Measurements from ENCODE around the gene MGAT4D.
"Not testable (repeated sequence)": the region's sequence is repeated elsewhere in the genome, so short reads cannot be mapped to it uniquely, and the experiment has no call there.

The MGAT4D gene

DNA sequence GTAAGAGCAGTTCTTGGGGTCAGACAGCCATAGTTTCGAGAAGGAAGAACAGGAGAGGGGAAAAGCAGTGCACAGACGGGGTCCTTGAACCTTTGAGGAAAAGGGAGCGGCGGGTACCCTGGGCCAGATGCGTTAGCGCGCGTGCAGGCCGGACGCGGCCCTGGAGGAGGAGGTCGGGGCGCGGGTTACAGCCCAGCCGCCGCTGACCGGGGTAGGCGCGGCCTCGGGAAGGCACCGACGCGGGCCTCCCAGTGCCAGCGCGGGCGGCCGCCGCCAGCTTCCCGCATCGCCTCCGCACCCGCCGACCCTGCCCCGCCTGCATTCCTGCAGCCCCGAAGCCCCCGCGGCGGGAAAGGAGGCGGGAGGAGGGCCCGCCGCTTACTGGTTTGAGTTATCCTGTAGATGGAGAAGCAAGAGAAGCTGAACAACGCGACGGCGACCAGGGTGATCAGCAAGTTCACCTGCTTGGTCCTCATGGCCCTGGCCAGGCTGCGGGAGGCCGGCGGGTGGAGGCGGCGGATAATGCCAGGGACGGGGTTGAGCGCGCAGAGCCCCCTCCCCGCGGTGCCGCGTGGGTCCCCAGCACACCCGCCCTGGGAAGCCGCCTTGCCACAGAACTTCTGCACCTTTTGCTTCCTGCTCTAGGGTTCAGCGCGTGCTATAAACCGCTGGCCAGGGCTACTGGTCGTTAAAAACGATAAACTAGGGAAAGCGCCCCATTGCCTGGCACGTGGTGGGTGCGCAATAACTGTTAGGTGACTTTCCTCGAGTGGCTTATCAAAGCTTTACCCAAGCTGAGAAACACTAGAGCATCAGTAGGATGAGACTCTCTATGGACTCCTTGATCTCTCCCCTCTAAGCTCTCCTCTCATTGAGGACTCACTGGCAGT is at the start of gene MGAT4D:
MGAT4D (minus strand) TSS at position 547 of the 890 bp plus-strand sequence; CDS start at position 476, 71 bp downstream.
- DNase-seq (ENCODE audit: low spot score) = peak; percentile 43

DNA sequence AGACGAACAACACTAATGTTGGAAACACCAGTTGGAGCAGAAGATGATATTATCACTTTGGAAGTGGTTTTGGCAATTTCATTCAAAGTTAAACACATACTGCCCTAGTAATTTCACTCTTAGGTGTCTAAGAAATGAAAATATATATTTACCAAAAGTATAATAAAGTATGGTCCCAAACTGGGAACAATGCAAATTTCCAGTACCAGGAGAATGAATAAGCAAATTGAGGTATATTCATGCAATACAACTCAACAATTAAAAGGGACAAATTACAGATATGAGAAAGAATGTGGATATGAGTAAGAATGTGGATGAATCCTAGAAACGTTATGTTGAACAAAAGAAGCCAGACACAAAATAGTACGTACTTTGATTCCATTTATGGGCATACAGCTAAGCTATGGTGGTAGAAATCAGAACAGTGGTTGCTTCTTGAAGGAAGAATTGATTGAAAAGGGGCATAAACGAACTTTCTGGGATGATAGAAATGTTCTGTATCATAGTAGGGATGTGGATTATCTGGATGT is 35.9 kb upstream of the MGAT4D start:
- DNase-seq (ENCODE audit: low spot score) = no peak

DNA sequence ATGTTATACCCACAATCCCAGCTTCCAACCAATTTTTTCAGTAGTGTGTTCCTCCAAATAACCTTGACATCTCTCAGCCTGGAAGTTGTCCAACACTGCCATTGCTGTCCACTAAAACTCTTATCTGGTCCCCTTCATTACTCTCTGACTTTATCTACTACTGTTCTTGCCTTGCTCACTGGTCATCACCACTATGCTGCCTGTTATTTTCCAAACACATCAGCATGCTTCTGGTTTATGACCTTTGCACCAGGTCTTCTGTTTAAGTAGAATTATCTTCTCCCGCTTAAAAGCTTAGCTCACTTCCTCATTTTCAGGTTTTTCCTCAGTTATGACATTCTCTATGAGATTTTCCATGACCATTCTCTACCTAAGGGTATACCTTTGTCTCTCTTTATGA is 31.3 kb upstream of the MGAT4D start:
- peak; percentile 55 for DNase-seq (ENCODE audit: low spot score)

DNA sequence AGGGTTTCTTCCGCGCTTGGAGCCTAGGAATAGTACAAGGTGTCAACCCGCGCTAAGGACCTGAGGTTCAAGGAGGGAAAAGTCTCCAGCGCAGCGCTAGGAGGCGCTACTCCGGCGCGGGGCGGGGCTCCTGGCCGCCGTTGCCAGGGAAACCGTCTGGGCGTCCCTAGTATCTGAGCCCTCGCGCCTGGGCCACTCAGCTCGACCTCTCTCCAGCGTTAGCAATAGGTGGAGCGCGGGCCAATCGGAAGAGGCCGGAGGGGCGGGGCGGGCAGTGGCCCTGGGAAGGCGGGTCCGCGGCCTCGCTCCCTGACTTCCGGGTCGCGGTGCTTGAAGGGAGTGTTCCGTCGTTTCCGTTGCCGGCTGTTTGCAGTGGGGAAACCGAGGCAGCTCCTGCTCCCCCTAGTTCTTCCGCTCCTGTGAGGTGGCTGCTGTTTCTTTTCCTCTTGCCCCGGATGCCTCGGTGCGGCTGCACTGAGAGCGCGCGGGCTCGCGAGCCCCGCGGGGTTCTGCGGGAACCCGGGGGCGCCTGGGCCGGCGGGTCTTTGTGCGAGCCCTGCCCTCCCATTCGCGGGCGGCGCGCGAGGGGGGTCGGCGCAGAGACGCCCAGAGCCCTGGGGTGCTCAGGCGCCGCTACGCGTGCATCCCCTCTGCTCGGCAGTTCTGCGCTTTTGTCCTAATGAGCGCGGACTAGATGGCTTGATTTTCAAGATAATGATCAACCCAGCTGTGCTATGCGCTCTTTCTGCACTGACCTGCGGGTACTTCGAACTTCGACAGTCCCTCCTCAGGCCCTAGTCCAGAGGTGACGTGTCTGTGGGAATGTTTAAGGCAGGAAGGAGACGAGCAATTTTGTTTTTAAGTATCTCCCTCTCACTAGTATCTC is 26.0 kb upstream of the MGAT4D start, which contains the start of gene ELMOD2:
ELMOD2 (plus strand) TSS at position 312 of the 886 bp plus-strand sequence. CDS start 1,261 bp downstream, outside the sequence.
- DNase-seq (ENCODE audit: low spot score) = peak; percentile 93

DNA sequence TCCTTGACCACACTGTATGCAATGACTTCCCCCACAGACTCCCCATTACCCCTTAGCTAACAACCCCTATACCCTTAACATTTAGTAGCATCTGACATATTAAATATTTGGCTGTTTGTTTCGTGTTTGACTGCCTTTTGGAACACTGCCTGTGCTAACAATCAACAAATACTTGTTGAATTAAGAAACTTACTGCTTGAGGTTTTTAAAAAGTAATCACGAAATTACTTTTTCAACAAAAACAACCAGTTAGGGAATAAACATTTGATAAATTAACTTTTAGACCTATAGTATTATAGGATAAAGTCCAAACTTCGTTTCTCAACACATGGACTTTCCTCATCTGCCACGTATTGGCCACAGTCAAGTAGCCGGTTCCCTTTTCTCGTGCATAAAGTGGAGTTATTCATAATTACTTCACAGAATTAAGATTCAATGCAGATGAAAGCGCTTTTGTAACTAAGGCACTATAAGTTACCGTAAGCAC is 25.3 kb upstream of the MGAT4D start:
- no peak for DNase-seq (ENCODE audit: low spot score)

DNA sequence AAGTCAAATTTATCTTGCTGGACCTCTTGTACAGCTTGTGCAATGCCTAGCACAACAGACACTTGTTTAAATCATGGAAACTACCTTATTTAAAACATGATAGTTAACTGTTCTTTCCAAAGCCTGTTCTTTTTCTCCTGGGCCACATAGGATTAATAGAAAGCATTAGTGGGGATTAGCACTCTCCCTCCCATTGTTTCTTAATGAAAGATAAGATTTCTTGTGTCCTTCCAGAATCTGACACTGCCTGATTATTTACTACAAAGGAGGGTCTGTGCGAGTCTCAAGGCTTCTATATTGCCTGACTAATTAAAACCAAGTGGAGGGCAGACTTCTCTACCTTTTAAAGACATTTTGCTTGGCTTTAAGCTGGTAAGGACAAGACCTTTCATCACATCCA is 17.3 kb upstream of the MGAT4D start:
- no peak for DNase-seq (ENCODE audit: low spot score)

DNA sequence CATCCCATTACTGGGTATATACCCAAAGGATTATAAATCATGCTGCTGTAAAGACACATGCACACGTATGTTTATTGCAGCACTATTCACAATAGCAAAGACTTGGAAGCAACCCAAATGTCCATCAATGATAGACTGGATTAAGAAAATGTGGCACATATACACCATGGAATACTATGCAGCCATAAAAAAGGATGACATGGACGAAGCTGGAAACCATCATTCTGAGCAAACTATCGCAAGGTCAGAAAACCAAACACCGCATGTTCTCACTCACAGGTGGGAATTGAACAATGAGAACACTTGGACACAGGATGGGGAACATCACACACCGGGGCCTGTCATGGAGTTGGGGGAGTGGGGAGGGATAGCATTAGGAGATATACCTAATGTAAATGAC is 15.7 kb upstream of the MGAT4D start:
- DNase-seq (ENCODE audit: low spot score) = not testable (repeated sequence)

DNA sequence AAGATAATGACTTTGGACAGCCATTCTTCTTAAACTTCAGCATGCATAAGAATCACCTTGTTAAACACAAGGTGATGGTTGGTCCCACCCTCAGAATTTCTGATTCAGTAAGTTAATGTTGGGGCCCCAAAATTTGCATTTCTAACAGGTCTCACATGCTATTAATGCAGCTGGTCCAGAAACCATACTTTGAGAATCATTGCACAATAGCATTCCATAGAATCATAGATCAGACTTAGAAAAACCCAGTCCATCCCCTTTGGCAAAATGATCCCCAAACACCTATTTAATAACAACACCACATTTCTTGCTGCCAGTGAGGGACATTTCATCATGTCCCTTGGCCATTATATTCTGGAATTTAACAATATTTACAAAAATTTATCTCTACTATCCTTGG is 6.2 kb upstream of the MGAT4D start:
- no peak for DNase-seq (ENCODE audit: low spot score)

DNA sequence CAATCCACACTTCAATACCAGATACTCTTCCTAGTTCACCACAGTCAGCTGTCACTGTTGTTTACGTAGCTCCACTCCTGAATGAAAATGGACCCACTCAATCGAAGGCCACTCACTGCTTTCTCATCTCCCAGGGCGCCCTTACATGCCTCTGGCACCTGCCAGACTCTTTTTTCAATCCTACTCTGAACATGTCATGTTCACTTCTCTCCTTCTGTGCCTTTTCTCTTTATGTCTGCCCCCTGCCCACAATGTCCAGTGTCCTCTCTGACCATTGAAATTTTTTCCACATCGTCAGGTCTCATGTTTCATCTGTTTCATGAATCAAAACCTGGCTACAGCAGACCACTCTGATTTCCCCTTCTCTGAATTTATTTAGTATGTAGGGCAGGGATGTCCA is 1.3 kb upstream of the MGAT4D start:
- no peak for DNase-seq (ENCODE audit: low spot score)

DNA sequence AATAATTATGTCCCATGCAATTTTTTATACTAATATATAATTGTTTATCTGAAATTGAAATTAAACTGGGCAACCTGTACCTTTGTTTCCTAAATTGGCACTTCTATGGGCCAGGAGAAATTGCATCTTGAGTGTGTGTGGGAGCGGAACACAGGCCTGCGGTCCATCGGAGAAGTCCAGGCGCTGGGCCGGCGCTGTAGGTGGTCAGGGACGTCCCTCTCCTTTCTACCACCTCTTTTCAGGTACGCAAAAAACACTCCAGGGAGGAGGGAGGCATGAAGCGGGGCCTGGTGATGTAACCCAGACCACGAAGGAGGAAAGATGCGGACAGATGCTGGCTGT is 717 bp downstream of the MGAT4D start:
- peak; percentile 31 for DNase-seq (ENCODE audit: low spot score)

DNA sequence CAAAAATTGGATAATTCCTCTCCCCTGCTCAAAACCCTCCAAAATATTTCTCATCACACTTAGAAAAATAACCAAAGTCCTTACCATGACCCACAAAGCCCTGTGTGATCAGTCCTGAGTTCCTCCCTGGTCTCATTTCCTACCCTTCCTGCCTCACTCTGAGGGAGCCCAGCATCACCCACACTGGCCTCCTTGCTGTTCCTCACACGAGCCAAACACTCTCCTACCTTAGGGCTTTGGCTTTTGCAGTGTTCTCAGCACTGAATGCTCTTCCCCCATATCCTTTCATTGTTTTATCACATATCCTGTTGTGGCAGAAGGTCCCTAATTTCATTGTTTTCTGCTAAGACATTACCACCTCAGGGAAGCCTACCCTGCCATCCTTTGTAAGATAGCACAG is 12.2 kb downstream of the MGAT4D start:
- DNase-seq (ENCODE audit: low spot score) = no peak

DNA sequence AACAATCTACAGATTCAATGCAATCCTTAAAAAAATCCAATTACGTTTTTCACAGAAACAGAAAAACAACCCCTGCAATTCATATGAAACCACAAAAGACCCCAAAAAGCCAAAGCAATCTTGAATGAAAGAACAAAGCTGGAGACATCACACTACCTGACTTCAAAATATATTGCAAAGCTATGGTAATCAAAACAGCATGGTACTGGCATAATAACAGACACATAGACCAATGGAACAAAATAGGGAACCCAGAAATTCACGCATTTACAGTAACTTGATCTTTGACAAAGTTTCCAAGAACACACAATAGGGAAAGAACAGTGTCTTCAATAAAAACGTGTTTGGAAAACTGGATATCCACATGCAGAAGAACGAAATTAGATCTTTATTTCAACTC is 14.6 kb downstream of the MGAT4D start:
- DNase-seq (ENCODE audit: low spot score) = no peak

DNA sequence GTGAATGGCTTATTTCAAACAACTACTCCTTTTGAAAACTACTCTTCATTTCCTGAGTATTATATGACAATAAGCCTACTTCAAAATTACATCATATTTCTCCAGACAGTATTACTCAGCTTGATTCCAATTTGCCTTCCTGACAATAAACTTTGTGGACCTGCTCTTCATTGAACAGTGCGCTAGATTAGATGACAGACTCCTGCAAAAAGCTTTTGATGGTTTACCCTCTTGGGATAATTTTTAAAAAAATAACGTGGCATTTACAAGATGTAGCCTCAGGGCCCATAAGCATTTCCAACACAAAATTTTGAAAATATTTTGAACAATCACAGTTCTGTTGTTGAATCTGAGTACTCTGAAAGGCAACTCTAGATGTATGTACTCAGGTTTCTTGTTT is 25.9 kb downstream of the MGAT4D start:
- DNase-seq (ENCODE audit: low spot score) = no peak

DNA sequence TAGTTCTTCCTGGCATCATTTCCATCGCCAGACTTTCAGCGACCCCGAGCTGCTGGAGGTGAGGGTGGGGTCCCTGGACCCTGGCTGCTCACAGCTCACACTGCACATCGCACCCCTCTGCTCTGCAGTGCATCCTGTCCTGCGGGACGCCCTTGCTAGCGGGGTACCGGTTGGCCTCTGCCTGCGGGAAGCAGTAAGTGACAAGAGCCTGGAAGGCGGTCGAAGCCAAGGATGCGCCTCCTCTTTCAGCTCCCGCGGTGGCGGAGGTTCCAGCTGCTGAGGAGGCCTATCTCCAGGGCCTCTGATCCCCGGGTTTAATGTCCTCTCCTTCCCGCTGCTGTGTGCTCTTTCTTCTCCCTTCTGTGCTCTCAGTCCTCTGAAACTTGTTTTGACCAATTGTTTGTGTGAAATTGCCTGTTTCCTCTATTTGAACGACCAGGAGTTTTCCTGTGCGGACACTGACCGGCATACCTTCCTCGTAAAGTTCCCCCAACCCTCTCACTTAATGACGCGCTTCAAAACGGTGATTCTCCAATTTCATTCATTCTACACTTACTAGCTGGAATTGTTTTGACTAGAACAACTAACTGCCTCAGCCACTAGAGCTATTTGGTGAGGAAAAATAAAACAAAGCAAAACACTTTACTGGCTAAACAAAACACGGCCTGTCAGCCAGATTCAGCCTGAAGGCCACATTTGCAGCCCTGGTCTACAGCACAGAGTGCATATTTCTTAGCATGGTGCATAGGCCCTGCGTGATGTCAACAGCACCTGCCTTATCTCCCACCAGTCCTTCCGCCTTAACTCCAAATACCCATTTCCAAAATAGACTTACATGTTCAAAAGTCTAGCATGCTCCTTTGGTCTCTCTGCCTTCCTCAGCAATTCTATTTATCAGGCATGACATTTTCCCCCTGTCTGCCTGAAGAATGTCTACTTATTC is 28.0 kb downstream of the MGAT4D start:
- no peak for DNase-seq (ENCODE audit: low spot score)

DNA sequence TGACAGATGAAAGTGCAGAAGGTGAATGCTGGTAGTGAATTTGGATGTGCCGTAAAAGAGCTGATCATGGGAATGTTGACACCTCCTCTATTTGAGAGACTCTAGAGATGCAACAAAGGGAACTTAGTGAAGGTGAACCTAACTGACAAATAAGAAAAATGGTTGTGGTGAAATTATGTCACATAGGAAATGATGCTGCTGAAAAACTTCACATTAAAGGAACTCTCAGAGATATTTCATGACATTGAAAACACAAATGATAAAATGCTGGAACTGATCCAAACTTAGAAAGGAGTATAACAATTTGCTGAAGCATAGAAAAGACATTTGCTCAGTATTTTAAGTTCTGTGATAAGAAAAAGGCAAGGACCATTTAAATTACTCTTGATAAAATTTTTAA is 31.9 kb downstream of the MGAT4D start:
- DNase-seq (ENCODE audit: low spot score) = no peak

DNA sequence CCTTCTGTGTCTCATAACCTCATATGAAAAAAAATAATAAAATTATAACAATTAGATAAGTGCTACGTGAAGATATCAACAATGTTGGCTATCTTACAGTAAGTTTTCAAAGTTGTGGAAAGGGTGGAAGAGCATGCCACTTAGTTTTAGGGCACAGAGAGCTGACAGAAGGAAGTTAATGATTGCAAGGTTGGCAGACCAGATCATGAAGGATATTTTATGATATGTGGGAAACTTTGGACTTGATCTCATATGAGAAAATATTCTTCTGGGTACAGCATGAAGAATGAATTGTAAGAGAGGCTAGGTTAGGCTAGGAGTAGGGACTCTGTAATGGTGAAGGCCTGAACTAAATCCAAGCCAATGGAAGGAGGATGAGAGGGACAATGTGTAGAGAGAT is 34.5 kb downstream of the MGAT4D start:
- DNase-seq (ENCODE audit: low spot score) = no peak

DNA sequence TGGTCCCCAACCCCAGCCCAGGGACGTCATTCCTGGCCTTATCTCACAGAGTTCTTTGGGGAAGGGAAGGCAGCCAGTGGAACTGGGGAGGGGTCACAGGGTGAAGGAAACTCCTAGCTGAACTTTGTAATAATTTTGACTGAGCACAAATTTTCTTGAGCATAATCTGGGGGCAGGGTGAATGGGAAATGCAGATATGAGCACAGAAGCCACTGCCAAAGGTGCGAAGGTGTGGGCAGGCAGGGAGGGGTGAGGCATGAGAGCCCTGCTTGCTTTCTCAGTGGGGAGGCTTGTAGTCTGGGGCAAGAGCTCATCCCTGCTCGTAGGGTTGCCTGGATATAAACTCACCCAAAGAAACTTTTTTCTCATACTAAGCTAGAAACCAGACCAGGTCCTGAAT is 34.9 kb downstream of the MGAT4D start:
- no peak for DNase-seq (ENCODE audit: low spot score)

DNA sequence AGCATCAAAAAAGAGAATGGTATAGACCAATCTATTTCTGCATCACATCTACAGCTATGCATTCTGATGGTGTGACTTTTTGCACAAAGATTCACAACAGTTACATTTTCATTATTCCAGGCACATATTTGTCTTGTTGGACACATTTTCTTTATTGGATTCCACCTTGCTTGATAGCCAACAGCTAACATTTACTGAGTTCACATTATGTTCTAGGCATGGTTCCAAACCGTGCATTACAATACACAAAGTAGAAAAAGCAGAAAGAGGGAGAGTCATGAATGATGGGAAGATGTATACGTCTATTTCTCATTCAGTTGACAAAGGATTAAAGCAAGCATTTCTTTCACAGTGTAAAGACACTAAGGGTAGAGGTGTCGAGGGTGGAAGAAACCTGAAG is 47.7 kb downstream of the MGAT4D start:
- DNase-seq (ENCODE audit: low spot score) = no peak

DNA sequence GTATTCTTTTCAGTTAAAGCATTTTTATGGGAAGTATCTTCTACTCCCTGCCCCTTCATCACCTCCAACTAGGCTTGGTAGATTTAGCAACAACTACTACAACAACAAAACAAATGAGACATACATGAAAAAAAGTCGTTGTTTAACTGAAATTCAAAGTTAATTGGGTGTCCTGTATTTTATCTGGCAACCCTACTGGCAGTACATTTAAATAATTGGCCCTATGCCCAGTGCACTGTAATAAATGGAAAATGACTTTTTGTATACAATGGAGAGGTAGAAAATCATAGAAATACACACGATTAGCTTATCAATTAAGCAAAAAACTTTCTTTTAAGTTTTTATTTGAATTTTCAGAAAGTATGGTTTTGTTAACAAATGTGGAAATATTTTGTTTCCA is 49.3 kb downstream of the MGAT4D start:
- DNase-seq (ENCODE audit: low spot score) = no peak

DNA sequence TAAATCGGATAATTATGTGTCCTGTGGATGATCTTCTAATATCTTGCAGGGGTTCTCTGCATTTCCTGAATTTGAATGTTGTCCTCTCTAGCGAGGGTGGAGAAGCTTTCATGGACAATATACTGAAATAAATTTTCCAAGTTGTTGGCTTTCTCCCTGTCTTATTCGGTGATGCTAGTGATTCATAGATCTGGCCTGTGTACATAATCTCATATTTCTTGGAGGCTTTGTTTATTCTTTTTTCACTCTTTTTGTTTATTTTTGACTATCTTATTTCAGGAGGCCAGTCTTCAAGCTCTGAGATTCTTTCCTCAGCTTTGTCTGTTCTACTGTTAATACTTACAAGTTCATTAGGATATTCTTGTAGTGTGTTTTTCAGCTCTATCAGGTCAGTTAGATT is 49.9 kb downstream of the MGAT4D start:
- DNase-seq (ENCODE audit: low spot score) = no peak

DNA sequence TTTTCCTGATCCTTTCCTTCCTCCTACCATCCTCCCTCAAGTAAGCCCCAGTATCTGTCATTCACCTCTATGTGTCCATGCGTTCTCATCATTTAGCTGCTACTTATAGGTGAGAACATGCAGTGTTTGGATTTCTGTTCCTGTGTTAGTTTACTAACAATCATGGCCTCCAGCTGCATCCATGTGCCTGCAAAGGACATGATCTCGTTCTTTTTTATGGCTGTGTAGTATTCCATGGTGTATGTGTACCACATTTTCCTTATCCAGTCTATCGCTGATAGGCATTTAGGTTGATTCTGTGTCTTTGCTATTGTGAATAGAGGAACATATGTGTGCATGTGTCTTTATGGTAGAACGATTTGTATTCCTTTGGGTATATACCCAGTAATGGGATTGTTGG is 53.7 kb downstream of the MGAT4D start:
- not testable (repeated sequence) for DNase-seq (ENCODE audit: low spot score)
